GM18858 (cell line): ENCODE data around the gene GSK3A.
A peak's percentile ranks its signal among the peaks of the same experiment; 100 is the strongest.
"Not testable (repeated sequence)": the region's sequence is repeated elsewhere in the genome, so short reads cannot be mapped to it uniquely, and the experiment has no call there.

Source experiments
- ATAC-seq: cut with Tn5 transposase; IDR thresholded peaks from one replicate; pipeline ENCODE4 v1.9.1; 2021; ENCODE audit not compliant: unreplicated experiment

GSK3A gene

DNA sequence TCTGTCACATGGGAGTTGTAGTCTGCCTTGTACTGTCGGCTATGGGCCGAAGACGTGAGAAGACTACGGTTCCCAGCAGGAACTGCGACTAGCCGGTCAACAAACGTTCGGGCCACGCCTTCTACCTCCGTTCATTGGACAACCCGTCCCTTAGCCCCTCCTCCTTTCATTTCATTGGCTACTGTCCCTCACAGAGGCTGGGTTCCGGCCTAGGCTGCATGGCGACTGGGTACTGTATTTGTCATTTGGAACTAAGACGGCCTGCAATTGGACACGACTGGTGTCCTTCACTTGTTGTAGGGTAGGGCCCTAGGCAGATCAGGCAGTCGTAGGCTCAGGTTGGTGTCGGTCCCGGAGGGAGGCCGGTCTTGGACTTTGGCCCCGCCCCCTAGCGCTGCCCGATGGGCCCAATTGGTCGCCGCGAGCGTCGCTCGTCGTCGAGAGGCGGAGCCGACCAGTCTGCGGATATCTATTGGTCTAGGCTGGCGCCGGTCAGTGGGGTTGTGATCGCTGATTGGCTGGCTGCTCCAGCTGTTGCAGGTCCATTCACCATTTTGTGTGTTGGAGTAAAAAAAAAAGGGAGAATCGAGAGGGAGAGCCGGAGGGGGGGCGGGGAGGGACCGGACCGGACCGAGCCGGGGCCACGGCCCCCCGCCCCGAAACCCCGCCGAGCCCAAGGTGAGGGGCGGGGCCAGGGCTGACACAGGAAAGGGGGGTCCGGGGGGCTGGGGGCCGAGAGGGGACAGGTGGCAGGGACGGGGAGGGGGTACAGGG is 26.5 kb upstream of the GSK3A start, which contains the start of gene CIC:
CIC (plus strand) TSS at position 549 of the 774 bp plus-strand sequence. CDS start 2,532 bp downstream, outside the sequence.
- ATAC-seq = peak; percentile 67

DNA sequence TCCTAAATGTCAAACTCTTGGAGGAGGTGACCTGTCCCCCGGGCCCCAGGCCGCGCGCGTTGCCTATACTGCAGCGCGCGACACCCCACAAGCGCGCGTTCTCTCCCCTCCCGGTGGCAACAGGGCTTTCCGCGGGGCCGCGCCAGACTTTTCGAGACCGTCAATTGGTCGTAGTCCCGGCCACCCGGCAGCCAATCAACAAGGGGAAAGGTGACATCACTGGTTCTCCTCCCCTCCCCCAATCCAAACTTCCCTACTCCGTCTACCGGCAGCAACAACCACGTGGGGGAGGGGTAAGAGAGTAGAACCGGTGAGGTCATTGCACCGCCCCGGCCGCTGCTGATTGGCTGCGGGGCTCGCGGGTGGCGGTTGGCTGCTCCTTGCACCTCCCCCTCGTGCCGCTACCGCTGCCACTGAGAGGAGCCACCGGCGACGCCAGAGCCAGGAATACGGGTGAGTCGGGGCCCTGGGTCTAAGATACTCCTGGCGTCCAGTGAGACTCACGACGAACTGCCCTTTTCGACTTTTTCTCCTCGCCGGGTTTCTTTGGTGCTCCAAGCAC is 25.8 kb upstream of the GSK3A start:
- ATAC-seq = peak; percentile 31

DNA sequence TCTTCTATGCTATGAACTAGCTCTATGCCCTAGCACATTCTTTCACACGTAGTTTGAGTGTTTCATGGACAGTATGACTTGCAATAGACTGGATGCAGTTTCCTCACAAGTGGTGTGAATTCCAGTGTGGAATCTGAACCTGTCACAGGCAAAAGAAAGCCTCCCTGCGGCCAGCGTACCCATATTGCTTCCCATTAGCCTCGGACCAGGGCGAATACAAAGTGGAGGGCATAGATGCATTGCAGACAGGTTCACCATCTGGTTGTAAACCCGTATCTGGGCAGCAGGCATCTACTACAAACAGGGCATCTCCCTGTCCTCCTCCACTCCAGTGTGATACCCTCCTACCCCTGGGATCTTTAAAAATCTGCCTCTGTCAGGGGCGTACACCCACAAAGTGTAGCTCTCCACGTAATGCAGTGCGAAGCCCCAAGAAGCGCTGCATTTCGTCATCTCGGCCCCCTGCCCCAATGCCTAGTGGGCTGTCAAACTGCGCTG is 25.3 kb upstream of the GSK3A start:
- no peak for ATAC-seq

DNA sequence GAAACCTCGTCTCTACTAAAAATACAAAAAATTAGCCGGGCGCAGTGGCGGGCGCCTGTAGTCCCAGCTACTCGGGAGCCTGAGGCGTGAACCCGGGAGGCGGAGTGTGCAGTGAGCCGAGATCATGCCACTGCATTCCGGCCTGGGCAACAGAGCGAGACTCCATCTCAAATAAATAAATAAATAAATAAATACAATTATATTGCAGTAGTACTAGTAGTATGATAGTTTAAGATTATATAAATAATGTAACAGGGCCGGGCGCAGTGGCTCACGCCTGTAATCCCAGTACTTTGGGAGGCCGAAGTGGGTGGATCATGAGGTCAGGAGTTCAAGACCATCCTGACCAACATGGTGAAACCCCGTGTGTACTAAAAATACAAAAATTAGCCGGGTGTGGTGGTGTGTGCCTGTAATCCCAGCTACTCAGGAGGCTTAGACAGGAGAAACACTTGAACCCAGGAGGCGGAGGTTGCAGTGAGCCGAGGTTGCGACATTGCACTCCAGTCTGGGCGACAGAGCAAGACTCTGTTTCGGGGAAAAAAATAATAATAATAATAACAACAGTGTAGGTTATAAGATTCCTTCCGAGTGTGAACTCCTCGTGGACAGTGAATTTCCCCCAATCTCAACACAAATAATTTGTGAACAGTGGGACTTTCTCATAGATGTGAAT is 24.7 kb upstream of the GSK3A start:
- not testable (repeated sequence) for ATAC-seq

DNA sequence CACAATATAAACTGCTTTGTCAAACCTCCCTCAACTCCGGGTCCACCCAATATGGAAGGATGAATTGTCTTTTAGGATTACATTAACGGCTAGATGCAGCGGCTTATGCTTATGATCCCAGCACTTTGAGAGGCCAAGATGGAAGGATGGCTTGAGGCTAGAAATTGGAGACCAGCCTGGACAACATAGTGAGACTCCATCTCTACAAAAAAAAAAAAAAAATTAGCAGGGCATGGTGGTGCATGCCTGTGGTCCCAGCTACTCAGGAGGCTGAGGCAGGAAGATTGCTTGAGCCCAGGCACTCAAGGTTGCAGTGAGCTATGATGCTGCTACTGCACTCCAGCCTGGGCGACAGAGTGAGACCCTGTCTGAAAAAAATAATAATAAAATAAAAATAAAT is 23.7 kb upstream of the GSK3A start:
- ATAC-seq = not testable (repeated sequence)

DNA sequence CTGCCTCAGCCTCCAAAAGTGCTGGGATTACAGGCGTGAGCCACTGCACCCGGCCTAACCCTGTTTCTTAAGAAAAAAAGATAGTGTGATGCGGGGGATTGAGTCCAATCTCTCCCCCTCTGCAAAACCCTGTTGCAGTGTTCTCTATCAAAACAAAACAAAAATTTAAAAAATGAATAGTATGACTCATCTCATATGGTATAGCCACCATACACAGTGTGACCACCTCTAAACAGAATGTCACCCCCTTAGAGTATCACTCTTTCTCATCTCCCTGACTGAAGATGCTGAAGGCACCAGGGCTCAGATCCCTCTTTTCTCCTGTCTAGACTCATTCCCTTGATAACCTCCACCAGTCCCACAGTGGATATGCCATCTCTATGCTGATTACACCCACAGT is 19.4 kb upstream of the GSK3A start:
- no peak for ATAC-seq

DNA sequence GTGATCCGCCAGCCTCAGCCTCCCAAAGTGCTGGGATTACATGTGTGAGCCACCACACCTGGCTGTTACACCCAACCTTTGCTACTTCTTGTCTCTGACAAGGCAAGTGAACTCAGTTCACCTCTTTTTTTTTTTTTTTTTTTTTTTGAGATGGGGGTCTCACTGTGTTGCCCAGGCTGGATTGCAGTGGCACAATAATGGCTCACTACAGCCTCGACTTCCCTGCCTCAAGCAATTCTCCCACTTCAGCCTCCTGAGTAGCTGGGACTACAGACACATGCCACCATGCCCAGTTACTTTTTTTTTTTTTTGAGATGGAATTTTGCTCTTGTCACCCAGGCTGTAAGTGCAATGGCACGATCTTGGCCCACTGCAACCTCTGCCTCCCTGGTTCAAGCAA is 15.4 kb upstream of the GSK3A start:
- not testable (repeated sequence) for ATAC-seq

DNA sequence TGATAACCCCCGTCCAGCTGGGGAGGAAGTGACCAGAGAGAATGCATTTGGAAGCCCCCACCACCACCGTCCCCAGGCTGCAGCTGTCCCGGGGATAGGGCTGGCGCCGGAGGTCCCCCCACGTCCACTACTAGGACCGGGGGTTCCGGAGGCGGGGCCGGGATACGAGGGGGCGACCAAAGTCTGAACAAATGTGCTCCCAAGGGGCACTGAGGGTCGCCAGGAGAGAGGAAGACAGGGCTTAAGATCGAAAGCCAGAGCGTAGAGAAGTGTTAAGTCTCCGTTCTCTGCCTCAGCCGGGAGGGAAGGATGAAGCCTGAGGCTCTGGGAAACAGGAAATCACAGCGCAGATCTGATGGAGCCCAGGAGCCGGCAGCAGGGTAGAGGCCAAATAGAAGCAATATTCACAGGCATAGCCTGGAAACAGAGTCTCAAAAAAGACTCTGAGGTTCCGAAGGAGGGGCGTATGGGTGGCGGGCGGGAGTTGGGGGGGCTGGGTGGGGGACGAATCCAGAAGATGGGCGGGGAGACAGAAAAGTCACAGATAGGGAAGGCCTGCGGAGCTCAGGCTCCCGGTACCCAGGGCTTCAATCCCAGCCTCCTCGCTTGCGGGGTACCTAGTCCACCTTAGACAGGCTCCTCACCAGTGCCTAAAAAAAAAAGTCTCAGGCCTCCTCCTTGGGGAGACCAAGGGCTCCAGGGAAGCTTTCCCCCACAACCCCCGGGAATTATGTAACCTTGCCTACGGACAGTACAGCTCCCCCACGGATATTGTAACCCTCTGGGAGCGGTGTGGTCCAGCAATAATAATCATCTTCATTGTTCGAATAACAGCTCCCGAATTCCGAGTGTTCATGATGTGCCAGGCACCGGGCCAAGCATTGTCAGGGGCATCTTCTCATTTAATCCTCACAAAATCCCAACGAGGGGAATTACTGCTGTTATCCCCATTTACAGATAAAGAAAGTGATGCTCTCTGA is 13.7 kb upstream of the GSK3A start:
- no peak for ATAC-seq

DNA sequence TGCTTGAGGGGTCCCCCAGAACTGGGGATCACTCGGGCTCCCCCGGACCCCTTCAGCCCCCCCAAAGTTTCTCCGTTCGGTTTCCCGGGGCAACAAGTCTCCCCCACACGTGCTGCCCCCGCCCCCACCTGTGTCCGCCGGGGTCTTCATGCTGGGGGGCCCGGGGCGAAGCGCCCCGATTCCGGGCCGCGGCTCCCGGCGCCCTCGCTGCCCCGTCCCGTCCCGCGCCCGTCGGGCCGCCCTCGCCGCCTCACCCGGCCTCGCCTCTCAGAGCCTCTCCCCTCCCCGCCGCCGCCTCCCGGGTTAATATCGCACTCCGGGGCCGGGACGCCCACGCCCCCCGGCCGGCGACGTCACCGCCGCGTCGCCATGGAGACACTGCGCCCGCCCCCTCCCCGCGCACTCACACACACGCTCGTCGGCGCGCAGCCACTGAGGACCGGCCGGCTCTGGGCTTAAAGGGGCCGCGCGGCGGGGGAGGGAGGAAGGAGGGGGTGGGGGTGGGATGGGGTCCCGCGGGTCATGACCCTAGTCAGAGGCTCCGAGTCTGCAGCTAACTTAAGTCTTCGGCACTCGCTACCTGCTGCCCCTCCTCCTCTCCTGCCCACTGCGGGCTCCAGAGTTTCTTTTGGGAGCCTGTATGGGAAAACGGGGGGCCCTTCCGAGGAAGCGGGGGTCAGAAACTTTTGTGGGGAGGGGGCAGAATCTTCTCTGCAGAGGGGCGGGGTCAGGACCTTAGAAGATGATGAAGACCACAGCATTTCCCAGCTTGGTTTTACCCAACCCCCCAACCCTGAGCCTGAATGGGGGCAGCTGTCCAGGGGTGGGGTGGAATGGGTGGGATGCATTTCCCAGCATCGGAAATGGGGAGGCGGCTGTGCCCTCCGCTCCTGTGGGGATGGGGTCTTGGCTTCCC is 12.7 kb upstream of the GSK3A start, which contains the start of gene ERF:
ERF (minus strand) TSS at position 279 of the 916 bp plus-strand sequence; CDS start at position 150, 129 bp downstream.
- peak; percentile 60 for ATAC-seq

DNA sequence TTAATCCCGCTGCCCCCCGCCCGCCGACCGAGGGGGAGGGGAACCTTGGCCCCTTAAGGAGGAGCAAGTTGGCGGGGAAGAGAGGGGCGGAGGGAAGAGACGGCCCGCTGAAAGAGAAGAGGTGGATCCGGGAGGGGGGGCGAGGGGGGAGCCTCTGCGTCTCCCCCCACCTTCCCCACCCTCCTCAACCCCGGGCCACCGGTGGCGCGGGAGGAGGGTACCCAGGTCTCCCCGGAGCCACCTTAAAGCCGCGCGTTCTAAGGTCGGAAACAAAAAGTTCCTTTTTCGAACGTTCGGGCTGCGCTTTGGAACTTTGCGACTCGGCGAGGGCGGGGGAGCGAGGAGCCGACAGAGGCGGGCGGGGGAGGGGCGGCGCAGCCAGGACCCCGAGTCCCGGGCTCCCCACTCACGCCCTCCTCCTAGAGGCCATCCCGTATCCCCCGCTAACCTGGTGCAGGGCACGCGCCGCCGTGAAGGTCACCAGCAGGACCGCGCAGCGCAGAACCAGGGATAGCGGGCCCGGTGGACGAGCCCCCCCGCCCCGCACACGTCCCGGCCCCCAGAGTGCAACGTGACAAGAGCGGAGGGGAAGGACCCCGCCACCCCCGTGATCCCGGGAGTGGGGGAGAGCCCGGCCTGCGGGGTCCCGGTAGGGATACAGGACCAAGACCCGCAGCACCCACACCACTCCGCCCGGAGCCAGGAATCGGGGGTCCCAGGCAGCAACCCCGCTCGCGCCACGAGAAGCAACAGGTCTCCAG is 11.9 kb upstream of the GSK3A start:
- ATAC-seq = no peak

DNA sequence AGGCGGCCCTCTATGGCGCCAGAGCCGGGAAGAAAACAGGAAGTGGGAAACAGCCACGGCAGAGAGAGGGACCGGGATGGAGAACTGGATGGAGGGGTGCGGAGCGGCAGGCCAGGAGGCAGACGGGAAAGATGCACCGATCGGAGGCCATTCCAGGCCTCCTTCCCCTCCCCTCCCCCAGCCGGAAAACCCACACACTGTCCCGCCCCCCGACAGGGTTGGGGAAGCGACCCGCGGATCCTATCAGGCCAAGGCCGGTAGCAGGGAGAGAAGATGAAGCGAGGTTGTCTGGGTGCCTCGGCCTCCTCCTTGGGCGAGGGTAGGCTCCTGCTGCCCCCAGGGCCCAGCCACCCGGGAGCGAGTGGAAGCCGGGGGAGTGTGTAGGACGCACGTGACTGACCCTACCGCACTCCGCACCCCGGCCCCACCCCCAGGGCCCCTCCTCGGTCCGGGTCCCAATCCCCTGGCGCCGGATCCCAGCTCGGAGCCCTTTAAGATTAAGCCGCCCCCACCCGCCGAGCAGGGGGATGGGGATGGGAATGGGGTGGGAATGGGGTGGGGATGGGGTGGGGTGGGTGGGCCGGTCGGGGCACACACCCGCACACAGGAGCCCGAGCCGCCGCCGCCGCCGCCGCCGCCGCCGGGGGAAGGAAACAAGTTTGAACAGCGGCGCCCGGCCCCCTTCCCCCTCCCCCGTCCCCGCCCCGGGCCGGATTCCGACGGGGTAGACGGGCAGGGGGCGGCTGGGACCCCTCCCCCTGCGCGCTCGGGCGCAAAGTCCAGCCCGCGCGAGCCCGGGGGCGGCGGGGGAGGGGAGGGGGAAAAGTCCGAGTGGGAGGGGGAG is 11.1 kb upstream of the GSK3A start:
- ATAC-seq = no peak

DNA sequence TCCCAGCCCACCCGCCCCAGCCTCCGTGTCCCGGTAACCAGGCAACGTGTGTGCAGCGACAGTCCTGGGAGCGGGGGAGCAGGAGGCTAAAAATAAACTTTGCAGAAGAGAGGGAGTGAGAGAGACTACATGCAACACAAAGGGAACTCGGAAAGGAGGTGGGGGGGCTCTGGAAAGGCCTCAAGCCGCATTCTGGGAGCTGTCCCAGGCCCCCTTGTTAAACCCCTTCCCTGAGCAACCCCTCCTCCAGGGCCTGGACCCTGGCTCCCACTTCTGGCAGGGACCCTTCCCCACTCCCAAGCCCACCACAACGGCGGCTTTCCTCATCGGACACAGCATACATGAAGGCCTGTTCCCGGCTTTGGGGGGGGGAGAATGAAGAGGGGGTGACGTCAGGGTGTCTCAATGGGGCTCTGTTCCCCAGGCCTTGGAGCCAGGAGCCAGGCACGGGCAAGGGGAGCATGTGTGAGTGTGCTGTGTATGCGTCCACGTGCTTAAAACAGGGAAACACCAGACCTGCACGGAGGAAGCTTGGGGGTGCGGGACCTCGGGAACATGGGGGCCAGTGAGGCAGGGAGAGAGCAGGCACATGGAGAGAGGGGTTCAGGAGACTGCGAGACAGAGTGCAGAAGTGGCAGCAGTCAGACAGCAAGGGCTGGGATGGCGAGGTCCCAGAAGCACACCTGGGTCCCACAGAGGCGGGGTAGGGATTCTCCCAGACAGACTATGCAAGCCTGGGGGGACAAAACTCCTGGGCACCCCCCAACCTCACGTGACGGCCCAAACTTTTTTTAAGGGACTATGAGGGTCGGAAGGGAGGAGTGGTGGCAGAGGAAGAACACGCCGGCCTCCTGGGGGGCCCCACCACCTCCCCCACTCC is 10.2 kb upstream of the GSK3A start:
- ATAC-seq = no peak

DNA sequence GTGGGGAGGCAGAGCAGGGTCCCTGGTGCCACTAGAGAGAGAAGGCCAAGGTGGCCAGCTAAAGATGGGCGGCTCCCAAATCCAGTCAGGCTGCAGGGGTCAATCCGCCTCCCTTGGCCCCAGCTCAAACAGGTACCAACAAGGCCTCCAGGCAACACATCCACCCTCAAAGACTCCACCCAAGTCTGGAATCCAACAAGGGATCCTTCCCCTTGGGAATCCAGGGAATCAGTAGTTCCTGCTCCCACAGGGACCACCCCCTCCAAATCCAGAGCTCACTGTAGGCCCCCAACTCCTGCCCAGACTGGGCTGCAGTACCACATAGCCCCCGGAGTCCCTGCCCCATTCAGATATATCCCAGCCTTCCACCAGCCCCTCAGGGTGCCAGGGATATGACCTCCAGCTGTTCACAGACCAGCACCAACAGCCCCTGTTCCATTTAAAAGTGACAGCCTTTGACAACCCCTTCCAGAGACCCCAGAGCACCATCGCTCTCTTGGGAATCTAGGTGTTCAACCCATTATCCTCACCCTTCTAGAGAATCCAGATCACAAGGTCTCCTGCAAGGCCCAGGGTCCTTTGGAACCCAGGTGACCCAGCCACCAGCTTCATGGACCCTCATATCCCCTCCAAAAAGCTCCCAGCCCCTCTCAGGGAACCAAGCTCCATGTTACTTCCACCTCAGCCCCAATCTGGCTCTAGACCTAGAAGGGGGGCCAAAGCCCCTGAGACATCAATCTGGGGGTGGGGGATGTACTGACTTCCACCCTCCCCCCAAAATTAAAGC is 9.4 kb upstream of the GSK3A start:
- no peak for ATAC-seq

DNA sequence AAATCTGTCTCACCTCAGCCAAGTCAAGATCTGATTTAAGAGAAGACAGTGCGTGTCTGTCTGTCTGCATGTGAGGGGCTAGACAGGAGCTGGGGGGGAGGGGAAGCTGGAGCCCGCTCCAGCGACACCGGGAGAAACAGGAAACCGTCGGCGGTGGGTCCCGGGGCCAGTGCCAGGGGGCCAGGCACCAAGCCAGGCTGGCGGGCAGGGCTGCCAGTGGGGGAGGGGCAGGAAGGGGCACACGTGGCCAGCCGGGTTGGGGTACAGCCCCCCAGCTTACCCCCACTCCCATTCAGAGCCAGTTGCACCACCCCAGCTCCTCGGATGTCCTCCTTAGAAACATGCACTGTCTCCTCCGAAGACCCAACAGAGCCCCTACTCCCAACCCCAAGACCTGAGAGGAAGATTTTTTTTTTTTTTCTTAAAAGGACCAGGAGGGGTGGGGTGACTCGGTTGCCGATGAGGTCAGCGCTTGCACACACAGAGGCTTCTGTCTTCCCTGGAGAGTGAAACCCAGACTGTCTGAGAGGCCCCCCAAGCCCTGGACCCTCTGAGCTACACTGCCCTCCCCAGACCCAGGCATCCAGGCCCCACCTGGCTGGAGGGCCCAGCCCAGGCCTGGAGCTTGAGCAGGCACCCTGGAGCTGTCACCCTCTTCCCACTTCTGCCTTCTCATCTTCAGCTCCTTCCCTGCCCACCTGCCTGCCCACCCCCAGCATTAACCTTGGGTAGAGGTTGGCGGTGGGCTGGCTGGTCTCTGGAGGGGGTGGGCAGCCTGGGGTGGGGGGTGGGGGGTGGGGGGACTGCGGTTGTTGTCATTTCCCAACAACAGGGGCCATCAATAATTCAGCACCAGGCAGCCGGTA is 8.5 kb upstream of the GSK3A start:
- no peak for ATAC-seq

DNA sequence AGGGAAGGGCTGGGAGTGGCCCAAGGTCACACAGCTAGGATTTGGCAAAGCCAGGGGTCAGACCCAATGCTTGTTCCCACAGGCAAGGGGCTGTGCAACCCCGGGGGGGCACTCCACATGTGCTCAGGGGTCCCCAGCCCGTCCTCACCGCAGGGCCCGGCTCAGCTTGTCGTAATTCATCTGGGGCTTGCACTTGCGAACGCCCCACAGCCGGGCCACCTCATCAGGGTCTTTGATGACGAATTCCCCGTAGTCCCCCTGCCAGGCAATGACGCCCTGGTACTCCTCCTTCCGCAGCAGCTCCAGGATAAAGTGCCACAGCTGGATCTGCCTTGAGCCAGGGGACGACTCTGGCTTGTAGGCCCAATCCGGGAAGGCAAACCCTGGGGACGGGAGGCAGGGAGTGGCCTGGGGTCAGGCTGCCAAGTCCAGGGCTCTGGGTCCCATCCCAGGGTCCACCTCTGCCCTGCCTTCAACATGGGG is 7.8 kb upstream of the GSK3A start:
- ATAC-seq = no peak
